Chondrocyte (in vitro differentiated cells): ENCODE results near the gene SCGB1A1. TPM values are rescaled to one million over a fixed set of nuclear protein-coding genes. Genes with fewer than 3 reads are reported as not detected.

ENCODE experiments used
- DNase-seq: peaks from one replicate; pipeline ENCODE4 v3.0.0; 2021; ENCODE audit warnings: mixed read lengths, low spot score
- H3K27ac Mint-ChIP-seq: one replicate; pipeline ENCODE4 v1.8.0; 2021; ENCODE audit warnings: mild to moderate bottlenecking, moderate library complexity, mixed read lengths; ENCODE audit not compliant: unreplicated experiment
- H3K27me3 Mint-ChIP-seq: 2 replicates; pipeline ENCODE4 v1.8.0; 2021; ENCODE audit warnings: low read depth, mixed read lengths
- H3K36me3 Mint-ChIP-seq: 2 replicates; pipeline ENCODE4 v1.8.0; 2021; ENCODE audit warnings: low read depth, mixed read lengths
- H3K4me1 Mint-ChIP-seq: 2 replicates; pipeline ENCODE4 v1.8.0; 2021; ENCODE audit warnings: low read depth, mild to moderate bottlenecking, mixed read lengths
- H3K4me3 Mint-ChIP-seq: one replicate; pipeline ENCODE4 v1.8.0; 2021; ENCODE audit warnings: mild to moderate bottlenecking, moderate library complexity, mixed read lengths; ENCODE audit not compliant: unreplicated experiment
- H3K9me3 Mint-ChIP-seq: 2 replicates; pipeline ENCODE4 v1.8.0; 2021; ENCODE audit warnings: low read depth, mixed read lengths
- CTCF ChIP-seq: fragments of 200-600 bp; sonication (generic); IDR thresholded peaks from 2 replicates; pipeline ENCODE4 v1.5.0; 2021; ENCODE audit warnings: antibody characterized with exemption, mild to moderate bottlenecking, moderate library complexity
- total RNA-seq: library from RNA; stranded (reverse); gene quantifications from 3 replicates; pipeline ENCODE4 v1.2.1, GENCODE V29; 2021

SCGB1A1 gene
- total RNA-seq, 1 donor from 2014 or later: not detected

GRCh38 chr11:62404435-62404834, 14.4 kb upstream of the SCGB1A1 start:
- no peak for DNase-seq
- TF ChIP-seq CTCF: no peak
- H3K27me3 Mint-ChIP-seq: peaks cover 2% of the 10 kb centered on the region

GRCh38 chr11:62404901-62405300, 13.9 kb upstream of the SCGB1A1 start:
- no peak overlapping the region for H3K4me3 Mint-ChIP-seq

More at GRCh38 chr11:62404435-62404834, 14.4 kb upstream of the SCGB1A1 start:
- Mint-ChIP-seq H3K4me1 (peaks cover 38% of the 10 kb centered on the region), H3K27ac (no peak overlapping the region), H3K36me3 (no peaks in the 10 kb centered on the region), H3K9me3 (no peaks in the 10 kb centered on the region), H3K4me3 (no peak overlapping the region)

GRCh38 chr11:62406034-62406433, 12.8 kb upstream of the SCGB1A1 start:
- peaks cover 23% of the 10 kb centered on the region for H3K4me1 Mint-ChIP-seq
- no peaks in the 10 kb centered on the region for H3K9me3 Mint-ChIP-seq
- H3K4me3 Mint-ChIP-seq: no peak overlapping the region
- no peaks in the 10 kb centered on the region for H3K36me3 Mint-ChIP-seq
- TF ChIP-seq CTCF: no peak
- no peak for DNase-seq
- H3K27me3 Mint-ChIP-seq: peaks cover 2% of the 10 kb centered on the region
- H3K27ac Mint-ChIP-seq: no peak overlapping the region

More at GRCh38 chr11:62404901-62405300, 13.9 kb upstream of the SCGB1A1 start:
- Mint-ChIP-seq H3K36me3 (no peaks in the 10 kb centered on the region), H3K27me3 (peaks cover 2% of the 10 kb centered on the region), H3K9me3 (no peaks in the 10 kb centered on the region), H3K4me1 (peaks cover 34% of the 10 kb centered on the region), H3K27ac (no peak overlapping the region)
- TF ChIP-seq CTCF: no peak
- no peak for DNase-seq

GRCh38 chr11:62409831-62410230, 9.0 kb upstream of the SCGB1A1 start:
- H3K27me3 Mint-ChIP-seq: peaks cover 2% of the 10 kb centered on the region
- no peak overlapping the region for H3K27ac Mint-ChIP-seq
- no peaks in the 10 kb centered on the region for H3K4me1 Mint-ChIP-seq
- no peaks in the 10 kb centered on the region for H3K36me3 Mint-ChIP-seq
- no peak for DNase-seq
- H3K9me3 Mint-ChIP-seq: no peaks in the 10 kb centered on the region
- TF ChIP-seq CTCF: no peak
- H3K4me3 Mint-ChIP-seq: no peak overlapping the region

- no peaks in the 10 kb centered on the region for H3K27me3 Mint-ChIP-seq
- no peaks in the 10 kb centered on the region for H3K4me1 Mint-ChIP-seq
- no peak for DNase-seq
- H3K9me3 Mint-ChIP-seq: no peaks in the 10 kb centered on the region
- no peak overlapping the region for H3K4me3 Mint-ChIP-seq
- TF ChIP-seq CTCF: no peak
- H3K36me3 Mint-ChIP-seq: no peaks in the 10 kb centered on the region
- H3K27ac Mint-ChIP-seq: no peak overlapping the region
Measured at GRCh38 chr11:62410972-62411371, 7.9 kb upstream of the SCGB1A1 start.
